ENCODE data around the gene TNFSF18.

The TNFSF18 gene

DNA sequence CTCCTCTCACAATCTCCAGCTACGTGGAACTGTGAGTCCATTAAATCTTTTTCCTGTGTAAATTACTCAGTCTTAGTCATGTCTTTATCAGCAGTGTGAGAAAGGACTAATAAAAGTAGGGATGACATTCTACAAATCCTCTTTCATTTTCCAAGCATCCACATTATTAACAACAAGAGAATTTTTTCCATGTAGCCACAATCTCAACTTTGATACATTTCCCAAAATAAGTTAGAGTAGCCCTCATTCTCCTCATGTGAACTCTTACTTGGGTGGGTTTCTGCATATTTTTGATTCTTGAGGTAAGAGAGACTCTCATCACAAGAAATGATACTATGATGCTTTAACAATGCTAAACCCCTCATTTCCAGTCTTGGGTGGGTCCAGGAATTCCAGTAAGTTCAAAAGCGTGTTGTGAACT is 52.8 kb downstream of the TNFSF18 start:
- no peak overlapping the region for H3K27ac ChIP-seq
- no peak for TF ChIP-seq ZFX (IDR thresholded peaks at IDR 0.05)
- TF ChIP-seq CTCF (conservative IDR thresholded peaks at IDR 0.05) = no peak

GRCh38 chr1:172993640-172994039 is 57.1 kb downstream of the TNFSF18 start:
- H3K27ac ChIP-seq = no peak overlapping the region
- TF ChIP-seq CTCF (conservative IDR thresholded peaks at IDR 0.05) = no peak
- TF ChIP-seq ZFX (IDR thresholded peaks at IDR 0.05) = no peak

- H3K27ac ChIP-seq = no peak overlapping the region
- TF ChIP-seq ZFX (IDR thresholded peaks at IDR 0.05) (no peak), CTCF (conservative IDR thresholded peaks at IDR 0.05) (no peak)
These were observed 58.9 kb downstream of the TNFSF18 start for GRCh38 chr1:172991674-172992400.

DNA sequence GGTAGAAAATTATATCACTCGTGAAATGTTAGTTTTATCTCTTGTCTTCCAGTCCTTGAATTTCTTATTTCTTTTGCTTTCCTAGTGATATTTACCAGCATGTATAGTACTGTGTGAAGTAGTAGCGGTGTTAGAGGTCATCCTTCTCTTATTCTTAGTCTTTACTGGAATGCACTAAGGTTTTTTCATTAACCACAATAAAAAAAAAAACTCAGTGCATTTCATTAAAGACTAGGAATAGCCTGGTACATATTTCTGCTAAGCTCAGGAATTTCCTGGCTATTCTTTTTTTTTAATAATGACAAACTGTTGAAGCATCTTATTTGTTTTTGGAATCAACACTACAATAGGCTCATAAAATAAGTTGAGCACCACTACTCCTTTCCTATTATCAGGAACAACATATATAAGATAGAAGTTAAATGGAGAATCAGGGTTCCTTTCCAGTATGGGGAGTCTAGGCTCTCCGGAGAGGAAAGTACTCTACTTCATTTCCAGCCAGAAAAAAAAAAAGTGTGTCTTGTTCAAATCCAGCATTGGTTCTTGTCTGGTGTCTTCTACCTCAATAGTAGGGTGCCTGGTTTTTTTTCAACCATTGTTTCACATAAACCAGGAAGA is 60.0 kb downstream of the TNFSF18 start:
- no peak overlapping the region for H3K27ac ChIP-seq
- TF ChIP-seq CTCF (conservative IDR thresholded peaks at IDR 0.05) (no peak), ZFX (IDR thresholded peaks at IDR 0.05) (no peak)
